ENCODE data around the gene SRGAP1. TPM values are rescaled to one million over a fixed set of nuclear protein-coding genes. Genes with fewer than 3 reads are reported as not detected.

SRGAP1 gene
- total RNA-seq, 1 donor from 2014 or later = 7.4 TPM

- H3K36me3 ChIP-seq = no peaks in the 10 kb centered on the region
- no peak overlapping the region for H3K27ac ChIP-seq
- no peak for DNase-seq (ENCODE audit: extremely low spot score in 2 of 2)
- intact Hi-C loops (cut with DNase I) = no loop called here
- no peaks in the 10 kb centered on the region for H3K9me3 ChIP-seq
- peaks cover 10% of the 10 kb centered on the region for H3K4me1 ChIP-seq
- H3K27me3 ChIP-seq = no peaks in the 10 kb centered on the region
- TF ChIP-seq CTCF (IDR thresholded peaks at IDR 0.05) = no peak
- no peak for TF ChIP-seq POLR2AphosphoS5 (IDR thresholded peaks at IDR 0.05; ENCODE audit: insufficient read depth in 1 of 2, low read depth in 1 of 2)
- no peak for TF ChIP-seq POLR2A (IDR thresholded peaks at IDR 0.05)
- H3K4me3 ChIP-seq = no peak overlapping the region
Measured at GRCh38 chr12:64178122-64178521, 333.6 kb downstream of the SRGAP1 start.

GRCh38 chr12:64180951-64181350, 336.5 kb downstream of the SRGAP1 start:
- intact Hi-C loops (cut with DNase I) = loop anchor here (2.0 kb wide), 1 partner anchor 336 kb away; the partner anchor contains the start of gene SRGAP1
- no peak for DNase-seq (ENCODE audit: extremely low spot score in 2 of 2)
- peak overlapping the region; percentile 53 for H3K27ac ChIP-seq

GRCh38 chr12:64181430-64182291, 337.2 kb downstream of the SRGAP1 start:
- no peaks in the 10 kb centered on the region for H3K9me3 ChIP-seq
- intact Hi-C loops (cut with DNase I) = loop anchor here (2.0 kb wide), 1 partner anchor 337 kb away; the partner anchor contains the start of gene SRGAP1
- TF ChIP-seq CTCF (IDR thresholded peaks at IDR 0.05) = peak in 2 of 3 experiments; percentile 33 to 60
- TF ChIP-seq POLR2AphosphoS5 (IDR thresholded peaks at IDR 0.05; ENCODE audit: insufficient read depth in 1 of 2, low read depth in 1 of 2) = no peak
- H3K27me3 ChIP-seq = no peaks in the 10 kb centered on the region
- peak overlapping the region; percentile 53 for H3K27ac ChIP-seq
- no peak overlapping the region for H3K4me3 ChIP-seq
- no peaks in the 10 kb centered on the region for H3K36me3 ChIP-seq
- DNase-seq (ENCODE audit: extremely low spot score in 2 of 2) = peak in 1 of 2 donors; percentile 90
- H3K4me1 ChIP-seq = peaks cover 10% of the 10 kb centered on the region

More at GRCh38 chr12:64180951-64181350, 336.5 kb downstream of the SRGAP1 start:
- H3K4me1 ChIP-seq = peaks cover 10% of the 10 kb centered on the region
- no peaks in the 10 kb centered on the region for H3K36me3 ChIP-seq
- no peaks in the 10 kb centered on the region for H3K9me3 ChIP-seq
- no peak for TF ChIP-seq POLR2AphosphoS5 (IDR thresholded peaks at IDR 0.05; ENCODE audit: insufficient read depth in 1 of 2, low read depth in 1 of 2)
- no peak for TF ChIP-seq POLR2A (IDR thresholded peaks at IDR 0.05)
- TF ChIP-seq CTCF (IDR thresholded peaks at IDR 0.05) = no peak
- no peak overlapping the region for H3K4me3 ChIP-seq
- no peaks in the 10 kb centered on the region for H3K27me3 ChIP-seq

- no peaks in the 10 kb centered on the region for H3K27me3 ChIP-seq
- no peaks in the 10 kb centered on the region for H3K9me3 ChIP-seq
- intact Hi-C loops (cut with DNase I) = no loop called here
- TF ChIP-seq CTCF (IDR thresholded peaks at IDR 0.05) = no peak
- TF ChIP-seq POLR2AphosphoS5 (IDR thresholded peaks at IDR 0.05; ENCODE audit: insufficient read depth in 1 of 2, low read depth in 1 of 2) = no peak
- no peak for TF ChIP-seq POLR2A (IDR thresholded peaks at IDR 0.05)
- DNase-seq (ENCODE audit: extremely low spot score in 2 of 2) = no peak
- H3K27ac ChIP-seq = no peak overlapping the region
- no peaks in the 10 kb centered on the region for H3K36me3 ChIP-seq
- peaks cover 10% of the 10 kb centered on the region for H3K4me1 ChIP-seq
- no peak overlapping the region for H3K4me3 ChIP-seq
Measured at GRCh38 chr12:64184216-64184615, 339.7 kb downstream of the SRGAP1 start.

GRCh38 chr12:64186789-64187188, 342.3 kb downstream of the SRGAP1 start:
- intact Hi-C loops (cut with DNase I) = no loop called here
- no peak for TF ChIP-seq CTCF (IDR thresholded peaks at IDR 0.05)
- no peak for TF ChIP-seq POLR2A (IDR thresholded peaks at IDR 0.05)
- no peak for TF ChIP-seq POLR2AphosphoS5 (IDR thresholded peaks at IDR 0.05; ENCODE audit: insufficient read depth in 1 of 2, low read depth in 1 of 2)

More at GRCh38 chr12:64186789-64187188, 342.3 kb downstream of the SRGAP1 start:
- H3K27ac ChIP-seq = no peak overlapping the region
- no peak for DNase-seq (ENCODE audit: extremely low spot score in 2 of 2)
- no peaks in the 10 kb centered on the region for H3K27me3 ChIP-seq
- H3K36me3 ChIP-seq = no peaks in the 10 kb centered on the region
- H3K4me1 ChIP-seq = no peaks in the 10 kb centered on the region
- no peaks in the 10 kb centered on the region for H3K9me3 ChIP-seq
- no peak overlapping the region for H3K4me3 ChIP-seq

All from vagina (tissue), 2 donors.